Measurements from ENCODE around the gene ETS2.

ETS2 gene

DNA sequence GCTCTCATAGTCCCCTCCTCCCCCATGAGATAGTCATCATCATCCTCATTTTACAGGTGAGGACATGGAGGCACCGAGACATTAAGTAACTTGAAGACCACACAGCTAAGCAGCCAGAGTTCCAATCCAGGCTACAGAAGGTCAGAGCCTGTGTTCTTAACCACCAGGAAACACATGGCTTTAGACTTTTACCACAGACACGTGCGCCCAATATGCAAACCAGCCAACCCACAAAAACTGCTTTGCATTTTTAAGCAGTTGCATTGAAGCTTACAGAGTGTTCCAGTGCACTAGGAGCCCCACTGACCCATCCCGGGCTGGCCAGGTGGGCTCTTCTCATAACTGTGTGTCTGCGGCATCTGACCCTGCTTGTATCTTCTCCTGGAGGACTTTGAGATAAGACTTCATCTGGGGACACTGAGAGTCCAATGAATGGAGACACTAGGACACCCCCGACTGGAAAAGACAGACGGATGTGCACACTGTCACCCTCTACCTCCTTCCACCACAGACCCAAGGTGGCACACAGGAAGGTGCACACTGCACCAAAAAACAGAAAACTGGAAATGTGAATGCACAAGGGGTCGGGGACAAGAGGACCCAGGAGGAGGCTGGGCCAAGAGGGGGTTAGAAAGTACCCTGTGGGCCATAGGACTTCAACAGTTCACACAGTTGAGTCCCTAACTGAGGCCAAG is 56.4 kb downstream of the ETS2 start:
- no peak for DNase-seq

DNA sequence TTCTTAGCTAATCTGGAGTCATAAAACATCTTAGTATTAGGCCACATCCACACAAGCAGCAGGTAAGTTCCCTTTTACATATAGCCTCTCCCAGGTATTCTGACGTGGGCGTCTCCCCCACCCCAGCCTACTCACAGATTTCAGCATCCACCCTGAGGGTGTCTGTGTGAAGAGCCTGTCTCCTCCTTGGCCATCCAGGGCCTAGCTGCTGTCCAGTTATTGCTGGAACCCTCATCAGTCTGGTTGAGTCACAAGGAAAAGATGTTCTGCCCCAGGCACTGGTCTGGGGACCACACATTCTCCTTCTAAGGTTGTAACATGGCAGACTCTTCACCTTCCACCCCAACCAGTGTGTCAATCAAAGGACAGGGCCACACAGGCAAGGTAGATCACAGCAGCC is 57.6 kb downstream of the ETS2 start:
- DNase-seq, result no peak

DNA sequence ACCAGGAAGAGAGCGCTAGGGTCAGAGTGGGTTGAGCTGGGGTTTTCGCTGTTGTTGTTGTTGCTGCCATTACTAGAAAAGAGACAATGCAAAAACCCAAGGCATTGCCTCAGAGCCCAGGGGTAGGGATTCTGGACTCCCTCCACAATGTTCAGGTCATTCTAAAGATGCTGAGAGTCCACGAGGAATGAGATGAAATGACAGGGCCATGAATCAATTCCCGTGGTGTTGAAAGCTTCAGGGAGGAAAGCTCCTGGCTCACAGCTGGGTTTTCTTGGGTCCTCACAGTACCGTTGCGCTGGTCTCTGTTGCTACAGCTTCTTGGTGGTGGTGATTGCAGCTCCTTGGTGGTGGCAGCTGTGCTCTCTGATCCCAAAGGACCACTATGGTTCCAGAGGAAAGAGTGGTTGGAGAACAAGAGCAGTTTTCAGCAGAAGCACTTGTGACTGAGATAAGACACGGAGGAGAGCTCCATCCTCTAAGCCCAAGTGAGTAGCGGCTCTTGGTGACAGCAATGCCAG is 58.2 kb downstream of the ETS2 start:
- no peak for DNase-seq

GRCh38 chr21:38864964-38865363 is 59.2 kb downstream of the ETS2 start:
- no peak for DNase-seq

- DNase-seq, result no peak
Measured at GRCh38 chr21:38869196-38869595, 63.5 kb downstream of the ETS2 start.

DNA sequence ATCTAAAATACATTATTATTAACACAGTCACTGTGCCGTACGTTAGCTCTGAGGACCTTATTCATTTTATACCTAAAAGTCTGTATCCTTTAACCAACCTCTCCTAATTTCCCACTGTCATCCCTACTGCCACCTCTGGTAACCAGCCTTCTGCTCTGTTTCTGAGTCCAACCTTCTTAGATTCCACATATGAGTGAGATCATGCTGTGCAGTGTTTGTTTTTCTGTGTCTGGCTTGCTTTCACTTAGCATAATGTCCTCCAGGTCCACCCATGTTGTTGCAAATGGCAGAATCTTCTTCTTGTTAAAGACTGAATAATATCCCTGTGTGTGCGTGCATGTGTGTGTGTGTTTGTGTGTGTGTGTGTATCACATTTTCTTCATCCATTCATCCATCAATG is 64.2 kb downstream of the ETS2 start:
- no peak for DNase-seq

All from activated gamma-delta T cell treated with Interleukin-2 at 50 U/mL for 16 hours (primary cell).